IPS-11a (cell line): ENCODE data around the gene ZFP1.

Source experiments
- H3K4me3 ChIP-seq: one replicate; pipeline ENCODE4 v1.5.1; 2013; ENCODE audit warnings: low read depth, low read length, control low read depth

The ZFP1 gene

DNA sequence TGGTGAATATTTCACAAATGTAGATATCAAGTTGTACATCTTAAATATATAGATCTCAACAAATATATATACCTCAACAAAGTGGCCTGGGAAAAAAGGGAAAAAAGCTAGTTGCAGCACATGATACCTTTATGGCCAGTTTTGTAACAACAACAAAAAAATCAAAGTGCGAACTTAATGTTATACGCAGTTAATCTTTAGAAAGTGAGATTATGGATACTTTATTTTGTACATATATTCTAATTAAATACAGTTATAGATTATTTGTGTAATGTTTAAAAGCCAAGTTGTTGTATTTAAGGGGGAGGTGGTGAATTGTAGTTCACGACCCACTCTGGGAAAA is 385 bp upstream of the ZFP1 start:
- H3K4me3 ChIP-seq = no peak overlapping the region

DNA sequence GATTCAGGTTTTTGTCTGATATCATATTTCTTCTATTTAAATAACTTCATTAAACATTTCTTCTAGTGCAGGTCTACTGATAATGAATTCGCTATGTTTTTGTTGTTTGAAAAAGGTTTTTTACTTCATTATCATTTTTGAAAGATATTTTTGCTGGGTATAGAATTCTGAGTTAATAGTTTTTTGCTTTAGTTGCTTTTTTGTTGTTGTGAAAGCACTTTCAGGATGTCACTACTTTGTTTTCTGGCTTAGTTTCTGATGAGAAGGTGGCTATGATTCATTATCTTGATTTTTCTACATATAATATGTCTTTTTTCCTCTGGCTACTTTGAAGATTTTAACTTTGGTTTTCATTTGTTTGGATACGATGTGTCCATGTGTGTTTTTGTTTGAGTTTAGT is 3.5 kb downstream of the ZFP1 start:
- H3K4me3 ChIP-seq = no peak overlapping the region

DNA sequence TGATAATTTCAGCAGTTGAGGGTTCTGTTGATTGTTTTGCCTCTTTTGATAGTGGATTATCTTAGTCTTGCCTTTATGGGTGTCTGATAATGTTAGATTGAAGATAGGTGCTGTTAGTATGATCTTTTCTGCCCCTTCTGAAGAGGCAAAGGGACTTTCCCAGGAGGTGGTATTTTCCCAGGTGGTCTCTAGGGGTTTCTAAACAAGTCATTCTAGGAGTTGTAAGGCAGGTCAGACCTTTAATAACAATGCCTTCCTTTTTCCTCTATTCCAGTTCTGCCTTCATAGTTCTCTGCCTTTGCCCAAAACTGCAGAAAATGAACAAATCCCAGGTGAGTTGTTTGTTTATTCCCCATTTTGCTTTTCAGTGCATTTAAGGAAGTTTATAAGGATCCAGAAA is 4.3 kb downstream of the ZFP1 start:
- H3K4me3 ChIP-seq = no peak overlapping the region

DNA sequence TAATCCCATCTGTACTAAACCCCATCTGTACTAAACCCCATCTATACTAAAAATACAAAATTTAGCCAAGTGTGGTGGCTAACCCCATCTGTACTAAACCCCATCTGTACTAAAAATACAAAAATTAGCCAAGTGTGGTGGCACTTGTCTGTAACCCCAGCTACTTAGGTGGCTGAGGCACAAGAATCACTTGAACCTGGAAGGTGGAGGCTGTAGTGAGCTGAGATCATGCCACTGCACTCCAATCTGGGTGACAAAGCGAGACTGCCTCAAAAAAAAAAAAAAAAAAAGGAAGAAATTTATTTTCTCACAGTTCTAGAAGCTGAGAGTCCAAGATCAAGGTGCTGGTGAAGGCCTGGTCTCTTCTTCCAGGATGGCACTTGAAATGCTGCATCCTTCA is 12.1 kb downstream of the ZFP1 start:
- no peak overlapping the region for H3K4me3 ChIP-seq

DNA sequence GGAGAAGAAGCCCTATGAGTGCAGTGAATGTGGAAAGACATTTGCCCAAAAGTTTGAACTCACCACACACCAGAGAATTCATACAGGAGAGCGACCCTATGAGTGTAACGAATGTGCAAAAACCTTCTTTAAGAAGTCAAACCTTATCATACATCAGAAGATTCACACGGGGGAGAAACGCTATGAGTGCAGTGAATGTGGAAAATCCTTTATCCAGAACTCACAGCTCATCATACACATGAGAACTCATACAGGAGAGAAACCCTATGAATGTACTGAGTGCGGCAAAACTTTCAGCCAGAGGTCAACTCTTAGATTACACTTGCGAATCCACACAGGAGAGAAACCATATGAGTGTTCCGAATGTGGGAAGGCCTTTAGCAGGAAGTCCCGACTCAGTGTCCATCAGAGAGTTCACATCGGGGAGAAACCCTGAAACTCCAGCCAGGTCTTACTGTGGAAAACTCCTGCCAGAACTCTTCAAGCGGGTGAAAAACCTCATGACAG is 21.6 kb downstream of the ZFP1 start:
- H3K4me3 ChIP-seq = no peak overlapping the region

DNA sequence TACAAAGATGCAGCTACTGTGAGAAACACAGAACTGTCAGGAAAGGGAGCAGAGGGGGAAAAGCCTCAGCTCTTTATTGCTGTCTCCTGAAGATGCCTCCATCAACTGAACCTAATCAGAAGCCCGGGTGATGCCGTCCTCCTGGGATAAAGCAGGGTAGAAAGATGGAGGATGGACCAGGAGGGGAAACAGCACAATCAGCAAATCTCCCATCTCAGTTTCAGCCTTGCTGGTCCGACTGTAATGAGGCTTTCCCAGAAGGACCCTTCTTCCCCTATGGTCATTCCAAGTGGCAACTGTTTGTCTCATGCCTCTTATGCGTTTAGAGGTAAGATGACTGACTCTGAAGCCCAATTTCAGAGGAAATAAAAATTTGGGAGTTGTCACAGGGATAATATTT is 24.3 kb downstream of the ZFP1 start:
- no peak overlapping the region for H3K4me3 ChIP-seq

DNA sequence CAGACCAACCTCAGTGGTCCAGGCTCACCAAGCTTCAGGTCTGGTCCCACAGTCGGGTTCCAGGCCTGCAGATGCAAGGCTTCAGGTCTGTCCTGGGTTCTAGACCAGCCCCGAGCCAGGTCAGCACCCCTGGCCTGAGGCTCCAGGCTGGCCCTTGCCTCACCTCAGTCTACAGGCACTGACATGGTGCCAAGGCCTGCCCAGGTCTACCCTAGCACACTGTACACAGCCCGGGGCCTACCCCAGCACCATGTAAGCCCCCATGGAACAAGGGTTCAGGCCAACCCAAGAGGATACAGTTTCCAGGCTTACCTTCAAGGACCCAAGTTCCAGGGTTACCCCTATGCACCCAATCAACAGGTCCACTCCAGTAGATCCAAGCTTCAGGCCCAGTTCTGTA is 26.8 kb downstream of the ZFP1 start:
- no peak overlapping the region for H3K4me3 ChIP-seq

DNA sequence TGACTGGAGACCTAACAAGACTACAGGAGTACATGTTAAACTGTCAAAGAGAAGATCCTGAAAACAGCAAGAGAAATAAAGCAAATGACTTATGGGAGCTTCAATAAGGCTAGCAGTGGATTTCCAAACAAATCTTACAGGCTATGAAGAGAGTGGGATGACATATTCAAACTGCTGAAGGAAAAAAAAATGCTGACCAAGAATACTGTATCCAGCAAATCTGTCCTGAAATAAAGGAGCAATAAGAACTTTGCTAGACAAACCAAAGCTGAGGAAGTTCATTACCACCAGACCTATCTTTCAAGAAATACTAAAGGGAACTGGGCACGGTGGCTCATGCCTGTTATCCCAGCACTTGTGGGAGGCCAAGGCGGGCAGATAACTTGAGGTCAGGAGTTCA is 28.6 kb downstream of the ZFP1 start:
- no peak overlapping the region for H3K4me3 ChIP-seq

DNA sequence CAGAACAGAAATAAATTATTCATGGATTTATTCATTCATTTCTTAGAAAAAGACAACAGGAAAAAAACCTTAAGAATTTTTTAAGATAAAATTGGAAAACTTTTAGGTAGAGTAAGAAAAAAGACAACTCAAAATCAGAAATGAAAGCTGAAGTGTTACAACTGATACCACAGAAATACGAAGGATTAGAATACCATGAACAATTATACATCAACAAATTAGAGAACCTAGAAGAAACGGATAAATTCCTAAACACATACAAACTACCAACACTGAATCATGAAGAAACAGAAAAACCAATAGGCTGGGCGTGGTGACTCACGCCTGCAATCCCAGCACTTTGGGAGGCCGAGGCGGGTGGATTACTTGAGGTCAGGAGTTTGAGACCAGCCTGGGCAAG is 30.9 kb downstream of the ZFP1 start:
- no peak overlapping the region for H3K4me3 ChIP-seq

DNA sequence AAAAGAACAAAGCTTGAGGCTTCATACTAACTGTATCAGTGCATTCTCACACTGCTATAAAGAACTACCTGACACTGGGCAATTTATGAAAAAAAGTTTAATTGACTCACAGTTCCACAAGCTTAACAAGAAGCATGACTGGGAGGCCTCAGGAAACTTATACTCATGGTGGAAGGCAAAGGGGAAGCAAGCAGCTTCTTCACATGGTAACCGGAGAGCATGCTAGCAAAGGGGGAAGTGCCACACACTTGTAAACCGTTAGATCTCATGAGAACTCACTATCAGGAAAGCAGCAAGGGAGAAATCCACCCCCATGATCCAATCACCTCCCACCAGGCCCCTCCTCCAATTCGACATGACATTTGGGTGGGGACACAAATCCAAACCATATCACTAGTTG is 33.3 kb downstream of the ZFP1 start:
- H3K4me3 ChIP-seq = no peak overlapping the region

DNA sequence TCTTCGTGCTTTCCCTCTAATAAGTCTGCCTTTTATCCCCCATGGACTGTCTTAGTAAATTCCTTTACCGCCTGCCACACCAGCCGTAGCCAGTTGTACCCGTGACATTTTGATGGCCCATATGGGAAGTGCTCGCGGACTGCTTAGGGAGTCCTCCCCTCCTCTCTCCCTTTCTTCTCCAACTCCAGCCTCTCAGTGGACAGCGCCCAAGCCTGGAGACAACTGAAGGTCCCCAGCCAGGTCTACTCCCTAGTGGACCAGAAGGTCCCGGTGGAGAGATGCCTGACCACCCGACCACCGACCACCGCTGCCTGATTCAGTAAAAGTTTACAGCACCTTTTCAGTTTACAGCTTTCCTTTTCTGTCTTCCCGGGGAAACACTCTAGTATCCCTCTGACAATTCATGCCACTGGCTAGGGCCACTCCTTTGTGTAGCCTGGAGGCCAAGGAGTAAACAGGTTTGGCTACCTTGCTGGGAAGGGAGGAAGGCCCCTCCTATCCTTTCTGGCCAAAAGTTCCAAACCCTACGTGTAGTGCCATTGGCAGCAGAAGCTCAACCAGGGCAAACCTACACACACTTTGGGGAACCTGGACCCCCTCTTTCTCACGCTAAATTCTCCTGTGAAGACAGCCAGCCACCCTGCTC is 40.6 kb downstream of the ZFP1 start:
- H3K4me3 ChIP-seq = no peak overlapping the region

DNA sequence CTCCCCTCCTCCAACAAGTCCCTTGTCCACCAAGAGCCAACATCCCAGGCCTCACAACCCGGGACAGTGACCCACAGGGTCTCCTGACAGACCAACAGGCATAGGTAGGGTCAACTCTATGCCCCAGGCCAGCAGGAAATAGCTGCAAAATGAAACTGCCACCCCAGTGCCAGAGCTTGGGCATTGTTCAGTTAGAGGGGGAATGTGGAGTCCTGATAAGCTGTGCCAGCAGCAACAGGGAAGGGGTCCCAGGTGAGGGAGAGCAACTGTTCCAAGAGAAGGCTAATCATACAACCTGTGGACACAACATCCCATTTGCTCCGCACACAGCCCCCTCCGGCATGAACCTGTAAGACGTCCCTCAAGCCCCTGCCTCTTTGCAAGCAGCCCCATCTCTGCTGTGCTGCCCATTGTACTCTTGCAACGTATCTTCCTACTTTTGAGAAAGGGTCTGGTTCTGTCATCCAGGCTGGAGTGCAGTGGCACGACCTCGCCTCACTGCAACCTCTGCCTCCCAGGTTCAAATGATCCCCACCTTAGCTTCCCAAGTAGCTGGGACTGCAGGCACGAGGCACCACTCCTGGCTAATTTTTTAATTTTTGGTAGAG is 41.4 kb downstream of the ZFP1 start:
- H3K4me3 ChIP-seq = no peak overlapping the region

DNA sequence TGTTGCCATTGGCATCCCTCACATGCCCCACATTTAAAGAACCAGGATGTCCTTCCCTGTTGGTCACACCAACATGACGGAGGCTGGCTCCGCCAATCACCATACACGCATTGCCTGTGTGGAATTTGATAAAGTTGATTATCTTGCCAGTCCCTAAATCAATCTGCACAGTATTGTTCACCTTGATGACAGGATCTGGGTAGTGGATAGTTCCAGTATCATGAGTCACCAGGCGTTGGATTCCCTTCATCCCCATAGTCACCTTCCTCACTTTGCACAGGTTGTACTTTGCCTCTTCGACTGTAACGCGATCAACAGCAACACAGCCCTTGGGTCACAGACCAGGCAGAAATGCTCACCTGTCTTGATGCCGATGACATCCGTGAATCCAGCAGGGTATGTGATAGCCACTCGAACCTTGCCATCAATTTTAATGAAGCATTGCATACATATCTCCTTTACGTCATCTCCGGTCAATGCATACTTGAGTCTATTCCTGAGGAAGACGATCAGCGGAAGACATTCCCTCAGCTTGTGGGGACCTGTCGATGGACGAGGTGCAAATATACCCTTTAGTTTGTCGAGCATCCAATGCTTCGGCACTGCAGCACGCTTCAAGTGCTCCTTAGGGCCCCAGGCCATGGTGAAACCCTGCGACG is 44.4 kb downstream of the ZFP1 start:
- no peak overlapping the region for H3K4me3 ChIP-seq

DNA sequence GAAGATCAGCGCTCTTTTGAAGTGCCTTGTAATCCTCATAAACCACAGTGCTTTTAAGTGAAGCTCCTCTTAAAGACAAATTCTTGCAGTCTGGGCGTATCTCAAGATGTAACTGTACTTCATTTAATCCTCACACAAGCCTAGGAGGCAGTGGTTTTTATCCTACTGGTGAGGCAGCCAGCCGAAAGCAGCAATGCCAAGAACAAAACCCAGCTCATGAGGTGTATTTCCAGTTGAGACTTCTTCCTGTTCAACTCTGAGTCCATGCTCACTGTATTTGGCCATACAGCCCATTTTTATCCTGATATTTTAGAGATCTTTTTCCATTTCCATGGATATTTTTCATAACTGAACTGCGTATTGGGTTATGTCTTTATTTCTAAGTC is 44.9 kb downstream of the ZFP1 start:
- H3K4me3 ChIP-seq = no peak overlapping the region

DNA sequence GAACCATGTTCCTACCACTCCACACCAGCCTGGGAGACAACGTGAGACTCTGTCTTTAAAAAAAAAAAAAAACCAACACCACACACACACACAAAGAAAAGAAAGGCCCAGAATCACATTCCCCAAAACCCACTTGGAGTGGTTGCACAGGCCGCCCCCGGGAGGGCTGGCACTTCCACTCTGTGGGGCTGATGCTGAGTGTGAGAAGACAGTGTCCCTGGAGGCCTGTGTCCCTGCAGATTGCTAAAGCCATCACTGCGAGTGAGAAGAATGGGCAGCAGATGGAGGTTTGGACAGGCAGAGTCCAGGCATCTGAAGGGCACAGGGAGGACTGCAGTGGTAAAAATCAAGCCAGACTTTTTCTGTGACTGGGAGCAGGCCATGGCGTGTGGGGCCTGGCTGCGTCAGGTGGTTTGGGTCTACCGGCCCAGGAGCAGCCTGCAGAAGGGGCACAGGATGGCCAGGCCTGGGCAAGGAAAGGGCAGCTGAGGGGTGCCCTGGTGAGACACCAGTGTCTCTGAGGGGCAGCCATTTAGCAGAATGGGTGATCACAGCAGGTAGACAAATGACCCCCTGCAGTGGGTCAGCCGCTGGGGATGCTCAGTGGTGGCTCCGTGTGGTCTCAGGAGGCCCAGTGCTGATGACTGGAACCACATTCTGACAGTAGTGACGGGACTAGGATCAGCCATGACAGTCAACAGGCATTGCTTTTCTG is 45.6 kb downstream of the ZFP1 start:
- no peak overlapping the region for H3K4me3 ChIP-seq

DNA sequence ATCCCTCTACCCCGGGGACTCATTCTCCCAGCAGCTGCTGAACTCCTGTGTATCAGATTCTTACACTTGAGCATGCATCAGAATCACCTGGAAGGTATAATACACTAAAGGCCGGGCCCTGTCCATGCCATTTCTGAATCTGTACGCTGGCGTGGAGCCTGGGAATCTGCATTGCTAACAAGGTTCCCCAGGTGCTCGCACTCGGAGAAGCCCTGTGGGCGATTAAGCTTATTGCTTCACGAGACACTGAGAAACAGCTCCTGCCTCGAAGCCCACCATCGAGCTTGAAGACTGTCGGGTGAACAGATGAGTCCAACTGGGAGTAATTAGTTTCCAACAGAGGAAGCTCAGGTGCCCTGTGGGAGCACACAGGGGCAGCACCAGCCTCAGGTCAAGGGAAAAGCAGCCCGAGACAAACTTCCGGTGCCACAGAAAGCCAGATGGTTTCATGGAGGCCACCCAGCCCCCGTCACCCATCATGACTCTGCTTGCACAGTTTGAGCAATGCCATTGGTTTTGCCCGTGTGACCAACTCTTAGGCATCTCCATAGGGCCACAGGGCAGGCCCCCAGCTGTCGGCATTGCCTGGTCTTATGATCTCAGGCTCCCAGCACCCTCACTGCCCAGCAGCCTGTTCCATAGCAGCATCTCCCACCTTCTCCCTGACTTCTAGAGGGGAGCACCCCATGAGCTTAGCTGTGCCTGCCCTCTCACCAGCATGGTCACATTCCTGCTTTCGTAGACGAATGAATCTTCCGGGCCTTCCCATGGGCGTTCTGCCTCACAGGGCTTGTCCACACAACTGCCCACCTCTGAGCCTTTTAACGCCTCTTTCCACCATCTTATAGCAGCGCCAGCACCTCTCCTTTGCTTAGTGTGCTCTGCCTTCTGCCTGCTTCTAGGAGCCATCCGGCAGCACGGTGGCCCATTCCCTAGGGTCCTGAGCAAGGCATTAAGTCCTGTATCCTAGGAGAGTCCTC is 47.8 kb downstream of the ZFP1 start:
- H3K4me3 ChIP-seq = no peak overlapping the region

DNA sequence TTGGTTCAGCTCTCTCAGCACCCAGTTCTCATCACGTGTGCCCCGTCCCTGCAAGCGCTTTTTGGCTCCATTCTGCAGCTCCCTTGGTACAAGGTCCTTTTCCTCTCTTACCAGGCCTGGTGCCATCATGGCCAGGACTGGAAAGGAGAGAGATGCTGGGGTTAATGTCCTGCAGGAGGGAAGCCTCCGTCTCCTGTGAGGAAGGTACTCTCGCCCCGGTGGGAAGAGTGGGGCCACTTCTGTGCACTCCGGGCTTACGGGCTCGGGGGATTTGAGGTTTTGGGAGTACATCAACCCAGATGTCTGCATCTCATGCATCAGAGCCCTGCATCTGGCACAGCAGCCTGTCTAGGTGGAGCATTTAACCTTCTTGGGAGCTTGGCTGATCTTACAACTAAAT is 48.5 kb downstream of the ZFP1 start:
- no peak overlapping the region for H3K4me3 ChIP-seq

DNA sequence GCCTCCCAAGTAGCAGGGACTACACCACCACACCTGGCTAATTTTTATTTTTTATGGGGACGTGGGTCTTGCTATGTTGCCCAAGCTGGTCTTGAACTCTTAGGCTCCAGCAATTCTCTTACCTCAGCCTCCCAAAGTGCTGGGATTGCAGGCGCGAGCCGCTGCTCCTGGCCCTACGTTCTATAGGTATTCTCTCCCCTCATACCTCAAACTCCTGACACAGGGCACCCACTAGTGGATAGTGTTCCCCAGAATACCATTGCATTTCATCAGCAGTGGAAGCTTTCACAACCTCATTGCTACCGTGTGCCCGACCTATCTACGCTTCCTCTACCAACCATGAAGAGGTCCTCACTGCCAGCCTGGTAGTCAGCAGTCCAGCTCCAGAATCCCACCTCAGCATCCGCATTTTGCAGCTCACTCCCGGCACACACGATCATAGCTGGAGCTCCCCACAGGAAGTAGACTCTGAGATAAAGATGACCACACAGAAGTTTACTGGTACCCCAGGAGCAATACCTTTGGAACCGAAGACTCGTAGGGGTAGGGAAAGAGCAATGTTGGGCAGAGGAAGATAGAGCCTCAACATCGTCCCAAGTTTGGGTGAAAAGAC is 49.3 kb downstream of the ZFP1 start:
- H3K4me3 ChIP-seq = no peak overlapping the region

DNA sequence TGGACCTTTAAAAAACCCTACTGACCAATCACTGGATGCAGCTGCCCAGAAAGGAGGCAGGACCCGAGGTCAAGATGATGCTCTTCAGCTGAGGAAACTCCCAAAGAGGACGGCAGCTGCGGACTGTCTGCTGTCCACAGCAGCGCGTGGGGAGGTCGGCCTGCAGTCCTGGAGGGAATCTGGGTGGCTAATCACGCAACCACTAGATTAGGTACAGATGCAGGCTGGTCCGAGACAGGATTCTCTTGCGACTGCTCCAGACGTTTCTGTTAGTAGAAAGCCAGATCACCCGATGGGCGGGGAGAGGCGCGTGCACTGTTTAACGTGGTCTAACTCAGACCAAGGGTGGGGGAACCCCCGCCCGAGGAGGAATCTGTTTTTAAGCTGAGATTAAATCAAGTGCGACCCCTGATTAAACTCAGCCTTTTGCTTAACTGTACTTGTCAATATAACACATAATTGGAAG is 49.8 kb downstream of the ZFP1 start:
- H3K4me3 ChIP-seq = no peak overlapping the region

DNA sequence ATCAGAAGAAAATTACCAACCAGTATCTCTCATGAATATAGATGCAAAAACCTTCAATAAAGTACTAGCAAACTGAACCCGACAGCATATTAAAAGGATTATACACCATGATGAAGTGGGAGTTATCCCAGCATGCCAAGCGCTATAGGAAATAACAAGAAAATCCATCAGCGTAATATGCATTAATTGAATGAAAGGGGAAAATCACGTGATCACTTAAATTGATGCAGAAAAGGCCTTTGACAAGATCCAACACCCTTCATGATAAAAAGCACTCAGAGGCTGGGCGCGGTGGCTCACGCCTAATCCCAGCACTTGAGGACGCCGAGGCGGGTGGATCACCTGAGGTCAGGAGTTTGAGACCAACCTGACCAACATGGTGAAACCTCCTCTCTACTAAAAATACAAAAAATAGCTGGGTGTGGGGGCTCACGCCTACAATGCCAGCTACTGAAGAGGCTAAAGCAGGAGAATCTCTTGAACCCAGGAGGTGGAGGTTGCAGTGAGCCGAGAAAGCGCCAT is 53.8 kb downstream of the ZFP1 start:
- H3K4me3 ChIP-seq = no peak overlapping the region
